D721Med (cell line): Measurements from ENCODE around the gene SLC39A11.

Source experiments
- DNase-seq: peaks from one replicate; pipeline ENCODE4 v3.0.0; 2011; ENCODE audit warnings: low spot score; ENCODE audit not compliant: insufficient read length
- FAIRE-seq: peaks from 2 replicates; lab custom pipeline; 2011; peaks lifted over from hg19 to GRCh38; lab: Jason Lieb, UNC
- CTCF ChIP-seq: IDR thresholded peaks from 2 replicates; pipeline ENCODE4 v1.5.1; 2012; ENCODE audit warnings: mild to moderate bottlenecking, control low read depth; ENCODE audit not compliant: insufficient read depth; ENCODE audit errors: missing control alignments

SLC39A11 gene

GRCh38 chr17:72978593-72979218 lies 113.8 kb downstream of the SLC39A11 start:
- no peak for FAIRE-seq
- DNase-seq = no peak
- TF ChIP-seq CTCF = no peak

GRCh38 chr17:72977771-72978417 lies 114.6 kb downstream of the SLC39A11 start:
- FAIRE-seq (no peak), DNase-seq (no peak)
- no peak for TF ChIP-seq CTCF

DNA sequence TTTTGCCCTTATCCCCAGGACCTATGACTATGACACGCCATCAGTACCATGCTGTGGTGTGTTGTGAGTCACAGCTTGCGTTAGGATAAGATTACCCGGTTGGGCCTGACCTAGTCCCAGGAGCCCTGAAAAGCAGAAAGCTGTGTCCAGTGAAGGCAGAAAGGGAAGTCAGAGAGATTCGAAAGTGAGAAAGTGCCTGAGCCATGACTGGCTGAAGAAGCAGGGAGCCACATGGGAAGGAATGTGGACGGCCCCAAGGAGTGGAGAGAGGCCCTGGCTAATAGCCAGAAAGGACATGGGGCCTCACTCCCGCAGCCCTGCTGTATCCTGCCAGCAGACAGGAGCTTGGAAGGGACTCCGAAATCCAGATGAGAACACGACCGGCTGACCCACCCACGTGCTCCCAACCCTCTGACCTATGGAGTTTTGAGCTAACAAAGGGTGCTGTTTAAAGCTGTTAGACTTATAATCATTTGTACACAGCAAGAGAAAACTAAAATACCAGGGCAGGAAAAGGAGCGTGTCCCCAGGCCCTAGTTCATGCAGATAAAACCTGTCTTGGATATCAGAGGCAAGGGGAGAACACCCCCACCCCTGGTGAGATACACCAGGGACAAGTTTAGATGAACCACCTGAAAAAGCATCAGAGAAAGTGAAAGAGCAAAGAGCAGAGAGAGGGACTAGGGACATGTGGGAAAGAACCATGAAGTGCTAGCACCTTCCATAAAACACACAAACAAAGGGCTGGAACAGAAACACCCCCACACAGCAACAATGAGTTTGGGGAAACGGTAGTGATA lies 115.3 kb downstream of the SLC39A11 start:
- FAIRE-seq (no peak), DNase-seq (no peak)
- no peak for TF ChIP-seq CTCF

DNA sequence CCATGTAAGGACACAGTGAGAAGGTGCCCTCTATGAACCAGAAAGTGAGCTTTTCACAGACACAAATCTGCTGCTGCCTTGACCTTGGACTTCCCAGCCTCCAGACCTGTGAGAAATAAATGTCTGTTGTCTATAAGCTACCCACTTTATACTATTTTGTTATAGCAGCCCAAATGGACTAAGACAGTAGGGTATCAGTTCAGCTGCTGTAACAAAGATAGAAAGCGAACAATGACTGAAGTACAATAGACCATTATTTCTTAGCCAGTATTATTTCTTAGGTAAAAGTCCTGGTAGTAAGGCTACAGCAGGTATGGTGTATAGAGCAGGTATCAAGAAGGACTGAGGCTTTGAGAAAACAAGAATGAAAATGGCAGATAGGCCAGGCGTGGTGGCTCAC lies 117.0 kb downstream of the SLC39A11 start:
- DNase-seq = no peak
- FAIRE-seq = no peak
- no peak for TF ChIP-seq CTCF

DNA sequence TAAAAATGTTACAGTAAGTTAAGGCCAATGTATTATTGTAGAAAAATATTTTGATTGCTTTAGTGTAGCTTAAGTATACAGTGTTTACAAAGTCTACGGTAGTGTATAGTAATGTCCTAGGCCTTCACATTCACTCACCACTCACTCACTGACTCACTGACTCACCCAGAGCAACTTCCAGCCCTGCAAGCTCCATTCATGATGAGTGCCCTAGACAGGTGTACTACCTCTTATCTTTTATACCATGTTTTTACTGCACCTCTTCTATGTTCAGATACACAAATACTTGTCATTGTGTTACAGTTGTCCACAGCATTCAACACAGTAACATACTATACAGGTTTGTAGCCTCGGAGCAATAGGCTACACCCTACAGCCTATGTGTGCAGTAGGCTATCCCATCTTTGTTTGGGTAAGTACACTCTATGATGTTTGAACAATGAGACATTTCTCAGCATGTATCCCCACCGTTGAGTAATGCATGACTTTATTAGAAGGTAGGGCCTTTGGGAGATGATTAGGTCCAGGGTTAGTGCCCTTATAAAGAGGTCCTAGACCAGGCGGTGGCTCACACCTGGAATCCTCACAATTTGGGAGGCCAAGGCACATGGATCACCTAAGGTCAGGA lies 117.8 kb downstream of the SLC39A11 start:
- no peak for TF ChIP-seq CTCF
- FAIRE-seq (no peak), DNase-seq (no peak)

DNA sequence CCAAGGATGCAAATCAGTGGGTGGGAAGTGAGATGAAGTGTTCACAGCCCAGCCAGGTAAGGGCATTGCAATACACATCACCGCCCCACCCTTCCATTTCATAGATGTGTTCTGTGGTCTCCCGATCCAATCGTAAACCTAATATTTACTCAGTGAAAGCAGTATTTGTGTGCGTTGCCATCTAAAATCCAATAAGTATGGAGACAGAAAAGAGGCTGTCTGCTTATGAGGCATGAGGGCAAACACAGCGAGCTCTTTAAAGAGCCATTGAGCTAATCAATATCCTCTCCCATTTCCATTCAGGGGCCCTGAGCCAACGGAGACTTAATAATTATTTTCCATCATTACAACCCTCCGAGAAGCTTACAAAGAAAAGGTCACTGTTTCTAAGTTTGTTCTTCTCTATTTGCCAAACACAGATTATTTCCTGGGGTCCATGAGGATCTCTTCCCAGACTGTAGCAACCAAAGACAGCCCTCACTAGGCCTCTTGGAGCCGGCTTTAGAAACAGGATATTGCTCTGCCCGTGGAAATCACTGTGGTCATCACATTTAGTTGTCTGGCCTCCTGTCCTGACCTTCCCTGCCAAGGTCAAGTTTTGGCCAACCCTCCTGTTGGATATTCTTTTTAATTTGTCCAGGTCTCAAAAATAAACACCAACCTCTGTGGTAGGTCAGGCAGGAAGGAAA lies 120.1 kb downstream of the SLC39A11 start:
- no peak for FAIRE-seq
- no peak for TF ChIP-seq CTCF
- no peak for DNase-seq
